Panc1 (cell line): ENCODE measurements around the gene KIR3DL2. TPM values are rescaled to one million over a fixed set of nuclear protein-coding genes. Genes with fewer than 3 reads are reported as not detected.
"Not testable (repeated sequence)": the region's sequence is repeated elsewhere in the genome, so short reads cannot be mapped to it uniquely, and the experiment has no call there.

ENCODE experiments used
- ATAC-seq: fragments of 200-7000 bp; cut with Tn5 transposase; 2 replicates; pipeline ENCODE4 v1.9.1; 2020; ENCODE audit warnings: mild to moderate bottlenecking, moderate library complexity
- BruUV-seq: library from RNA; stranded (reverse); fragments of 400-500 nt; replicated peaks from 2 replicates; lab custom pipeline; 2021; lab: Mats Ljungman, UMichigan
- CTCF ChIA-PET: fragments of 300-600 bp; sonication (Branson Sonifier 250); formaldehyde crosslinking; loops from one replicate; lab custom pipeline; 2022; ENCODE audit warnings: antibody characterized with exemption; lab: Charles Lee
- POLR2A ChIA-PET: fragments of 300-600 bp; sonication (Branson Sonifier 250); formaldehyde crosslinking; loops from one replicate; lab custom pipeline; 2022; ENCODE audit warnings: antibody characterized with exemption; lab: Charles Lee
- DNase-seq: peaks from one replicate; pipeline ENCODE4 v3.0.0-alpha.2; 2010; ENCODE audit warnings: low read depth, low spot score
- H3K27ac ChIP-seq: 2 replicates; pipeline ENCODE4 v1.5.1; 2011; ENCODE audit warnings: mild to moderate bottlenecking, low read length, inconsistent platforms
- H3K27me3 ChIP-seq: fragments of 200-500 bp; sonication (Bioruptor generic); 2 replicates; pipeline ENCODE4 v1.6.0; 2014; ENCODE audit warnings: low read length, inconsistent platforms; ENCODE audit not compliant: control insufficient read depth, insufficient read depth
- H3K36me3 ChIP-seq: fragments of 200-500 bp; sonication (Bioruptor generic); 2 replicates; pipeline ENCODE4 v1.5.1; 2014; ENCODE audit warnings: inconsistent platforms, mild to moderate bottlenecking, low read length, moderate library complexity; ENCODE audit not compliant: control insufficient read depth, insufficient read depth
- H3K4me1 ChIP-seq: 2 replicates; pipeline ENCODE4 v1.5.1; 2011; ENCODE audit warnings: inconsistent platforms, mild to moderate bottlenecking, low read length, moderate library complexity; ENCODE audit not compliant: control insufficient read depth, insufficient read depth
- H3K4me3 ChIP-seq, 2 experiments: 2 replicates each; pipeline ENCODE4 v1.5.1; 2011 to 2012; ENCODE audit warnings: low read depth in 2 of 2, low read length in 2 of 2, mild to moderate bottlenecking in 2 of 2, inconsistent platforms in 1 of 2, moderate library complexity in 1 of 2
- H3K9me3 ChIP-seq: fragments of 200-500 bp; sonication (Bioruptor generic); 2 replicates; pipeline ENCODE4 v1.5.1; 2014; ENCODE audit warnings: low read depth, mild to moderate bottlenecking, inconsistent platforms, low read length, moderate library complexity; ENCODE audit not compliant: control insufficient read depth, insufficient read depth
- CTCF ChIP-seq: fragments of 450-650 bp; IDR thresholded peaks from 2 replicates; pipeline ENCODE4 v1.5.1; 2017; ENCODE audit warnings: mild to moderate bottlenecking
- POLR2AphosphoS5 ChIP-seq: IDR thresholded peaks from 2 replicates; pipeline ENCODE4 v1.6.1; 2012; ENCODE audit warnings: mild to moderate bottlenecking, low read depth, low read length, moderate library complexity
- REST ChIP-seq, 2 experiments: IDR thresholded peaks; 2 replicates each; pipeline ENCODE4 v1.6.1; 2011 to 2012; ENCODE audit warnings: low read depth in 2 of 2, control low read depth in 1 of 2, low read length in 1 of 2, mild to moderate bottlenecking in 1 of 2, moderate library complexity in 1 of 2; ENCODE audit not compliant: insufficient read depth in 1 of 2
- SIN3A ChIP-seq: IDR thresholded peaks from 2 replicates; pipeline ENCODE4 v1.6.1; 2012; ENCODE audit warnings: low read depth, mild to moderate bottlenecking, low read length, moderate library complexity, borderline replicate concordance; ENCODE audit not compliant: insufficient read depth
- TCF7L2 ChIP-seq: IDR thresholded peaks from 2 replicates; pipeline ENCODE4 v1.6.1; 2011; ENCODE audit warnings: mild to moderate bottlenecking, low read depth, low read length, inconsistent platforms
- in situ Hi-C: cut with HindIII; loops from 2 replicates; pipeline ENCODE4 v1.10.0; 2016; ENCODE audit warnings: low sequenced_read_pairs, low pct_unique_long_range_greater_than_20kb
- intact Hi-C: fragments of 100-400 bp; cut with micrococcal nuclease; formaldehyde crosslinking; loops from one replicate; pipeline ENCODE4 v1.10.0; 2022; ENCODE audit not compliant: unreplicated experiment
- total RNA-seq: library from RNA; stranded (reverse); gene quantifications from one replicate; pipeline ENCODE4 v1.2.1, GENCODE V29; 2021; ENCODE audit not compliant: unreplicated experiment

Gene KIR3DL2
- total RNA-seq, 1 experiment from 2014 or later, result not detected

GRCh38 chr19:54817670-54818536 is 32.3 kb upstream of the KIR3DL2 start:
- TF ChIP-seq POLR2AphosphoS5, result no peak
- TF ChIP-seq REST (IDR thresholded peaks at IDR 0.05; ENCODE audit: insufficient read depth in 1 of 2, low read depth in 2 of 2, low read length in 1 of 2), result no peak
- no peak for TF ChIP-seq CTCF
- TF ChIP-seq SIN3A, result no peak
- TF ChIP-seq TCF7L2, result no peak
- H3K36me3 ChIP-seq, result no peaks in the 10 kb centered on the region
- DNase-seq (no peak), ATAC-seq (no peak)
- CTCF ChIA-PET, result no interaction called here
- intact Hi-C loops (no loop called here), in situ Hi-C loops (no loop called here)
- POLR2A ChIA-PET, result no interaction called here
- H3K9me3 ChIP-seq, result no peaks in the 10 kb centered on the region
- BruUV-seq, result no TSS peak
- no peak overlapping the region for H3K27ac ChIP-seq
- H3K27me3 ChIP-seq, result peaks cover 2% of the 10 kb centered on the region; the same call in 1 of the 2 replicates
- no peak overlapping the region for H3K4me3 ChIP-seq
- H3K4me1 ChIP-seq, result no peaks in the 10 kb centered on the region

GRCh38 chr19:54824416-54824815 is 25.8 kb upstream of the KIR3DL2 start:
- BruUV-seq, result not testable (repeated sequence)

GRCh38 chr19:54825326-54825725 is 24.9 kb upstream of the KIR3DL2 start:
- ATAC-seq, H3K27me3 ChIP-seq, H3K27ac ChIP-seq, intact Hi-C loops, H3K4me3 ChIP-seq, in situ Hi-C loops, POLR2A ChIA-PET, DNase-seq, H3K9me3 ChIP-seq, BruUV-seq, H3K36me3 ChIP-seq, H3K4me1 ChIP-seq, CTCF ChIA-PET: not testable (repeated sequence)

More at GRCh38 chr19:54824416-54824815, 25.8 kb upstream of the KIR3DL2 start:
- H3K27me3 ChIP-seq, CTCF ChIA-PET, H3K27ac ChIP-seq, H3K4me3 ChIP-seq, DNase-seq, POLR2A ChIA-PET, H3K4me1 ChIP-seq, ATAC-seq, H3K9me3 ChIP-seq, H3K36me3 ChIP-seq, intact Hi-C loops, in situ Hi-C loops: not testable (repeated sequence)

GRCh38 chr19:54828064-54828463 is 22.2 kb upstream of the KIR3DL2 start:
- intact Hi-C loops, BruUV-seq: not testable (repeated sequence)

GRCh38 chr19:54832496-54832895 is 17.7 kb upstream of the KIR3DL2 start, which contains the start of gene KIR2DS4:
Gene KIR2DS4 (plus strand): TSS chr19:54832676.
- H3K9me3 ChIP-seq, POLR2A ChIA-PET, ATAC-seq, BruUV-seq, H3K4me1 ChIP-seq, CTCF ChIA-PET, in situ Hi-C loops, DNase-seq, H3K4me3 ChIP-seq, H3K27me3 ChIP-seq, H3K27ac ChIP-seq, H3K36me3 ChIP-seq: not testable (repeated sequence)
- intact Hi-C loops, result loop anchor here (5.0 kb wide), 1 partner anchor 60 kb away; no protein-coding TSS in a partner anchor

More at GRCh38 chr19:54828064-54828463, 22.2 kb upstream of the KIR3DL2 start:
- H3K9me3 ChIP-seq, CTCF ChIA-PET, POLR2A ChIA-PET, H3K4me1 ChIP-seq, H3K36me3 ChIP-seq, ATAC-seq, H3K4me3 ChIP-seq, DNase-seq, H3K27ac ChIP-seq, H3K27me3 ChIP-seq, in situ Hi-C loops: not testable (repeated sequence)
